ENCODE results near the gene PHLDB2. TPM values are rescaled to one million over a fixed set of nuclear protein-coding genes. Genes with fewer than 3 reads are reported as not detected.

PHLDB2 gene
- total and polyA plus RNA-seq, 2 of the 8 experiments (the other 6 are each of a cell fraction or from before 2014, with no cell fraction given): 5.8 to 22.6 TPM

DNA sequence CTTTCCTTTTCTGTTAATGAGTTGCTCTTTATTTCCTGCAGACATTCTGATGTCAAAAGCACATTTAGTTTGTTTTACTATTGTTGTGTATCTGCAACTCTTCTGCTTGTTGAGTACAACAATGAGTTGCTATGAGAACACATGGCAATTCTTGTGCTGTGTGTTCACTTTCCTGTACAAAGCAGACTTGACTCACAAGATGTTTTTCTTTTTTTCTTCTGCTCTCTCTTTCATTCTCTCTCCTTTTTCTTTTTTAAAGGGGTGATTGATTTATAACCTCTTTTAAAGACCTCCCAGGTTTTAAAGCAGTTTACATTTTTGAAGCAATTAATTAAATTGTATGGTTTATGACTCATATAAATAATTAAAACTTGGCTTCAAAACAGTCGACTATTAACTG is 88.2 kb downstream of the PHLDB2 start:
- DNase-seq (ENCODE audit: low read depth in 1 of 2, low spot score in 2 of 2) (no peak), FAIRE-seq (no peak)
- 82% methylated on average over 1 of the region's 1 CpG; no CpG with 5 or more reads in 1 of the 2 experiments for WGBS, 2 experiments (ENCODE audit: extremely low coverage in 1 of 2, insufficient coverage in 1 of 2, insufficient read length in 1 of 2, insufficient replicate concordance in 2 of 2, low coverage in 1 of 2, low lambda C conversion rate in 2 of 2, missing lambda C conversion rate in 1 of 2)
- Histone ChIP-seq H4K5ac (ENCODE audit: insufficient read length, low read depth, low read length) (no peak overlapping the region), H2BK120ac (replicated peaks; ENCODE audit: low read depth, low read length) (no peak overlapping the region), H2BK20ac (ENCODE audit: low read length) (no peak overlapping the region), H2AFZ (ENCODE audit: low read length) (no peak overlapping the region), H3K27me3 (replicated peaks in 1 of 4; ENCODE audit: control insufficient read depth in 3 of 4, extremely low read depth in 1 of 4, insufficient read depth in 3 of 4, low read length in 3 of 4) (no peaks in the 10 kb centered on the region), H4K91ac (replicated peaks; ENCODE audit: insufficient read length, low read length) (no peak overlapping the region), H3K4ac (replicated peaks; ENCODE audit: insufficient read length, low read depth, low read length) (no peak overlapping the region), H3K36me3 (ENCODE audit: control insufficient read depth in 2 of 4, insufficient read depth in 4 of 4, low read length in 3 of 4) (no peaks in the 10 kb centered on the region), H3K9me3 (ENCODE audit: insufficient read depth in 2 of 2, low read depth in 1 of 2, low read length in 1 of 2) (no peaks in the 10 kb centered on the region), H2BK12ac (ENCODE audit: low read depth, low read length) (no peak overlapping the region), H2AK5ac (ENCODE audit: low read depth, low read length) (no peak overlapping the region), H3K9ac (replicated peaks in 1 of 4; ENCODE audit: extremely low read depth in 1 of 4, low read depth in 3 of 4, low read length in 3 of 4) (no peak overlapping the region), H3K14ac (ENCODE audit: insufficient read length) (no peak overlapping the region), H3K4me1 (replicated peaks in 1 of 4; ENCODE audit: control insufficient read depth in 3 of 4, insufficient read depth in 4 of 4, low read length in 3 of 4) (no peaks in the 10 kb centered on the region), H3K27ac (ENCODE audit: low read depth, low read length) (no peak overlapping the region), H3K79me1 (ENCODE audit: low read depth, low read length) (no peaks in the 10 kb centered on the region), H4K8ac (ENCODE audit: extremely low read depth, insufficient read depth, low read length) (no peak overlapping the region), H3K23me2 (ENCODE audit: low read depth, low read length) (no peaks in the 10 kb centered on the region), H3K56ac (replicated peaks; ENCODE audit: insufficient read length, low read depth, low read length) (no peak overlapping the region), H3K79me2 (ENCODE audit: control insufficient read depth in 1 of 2, insufficient read depth in 2 of 2, low read length in 2 of 2) (no peaks in the 10 kb centered on the region), H2BK5ac (ENCODE audit: low read depth, low read length) (no peak overlapping the region), H3K4me2 (ENCODE audit: insufficient read depth in 1 of 2, low read depth in 2 of 2, low read length in 2 of 2) (no peak overlapping the region), H4K20me1 (replicated peaks in 1 of 2; ENCODE audit: control insufficient read depth in 1 of 2, insufficient read depth in 2 of 2, low read length in 2 of 2) (no peaks in the 10 kb centered on the region), H2BK15ac (ENCODE audit: low read length) (no peak overlapping the region), H3K18ac (ENCODE audit: extremely low read depth, low read length) (no peak overlapping the region), H3K4me3 (ENCODE audit: extremely low read depth in 1 of 4, insufficient read depth in 2 of 4, low read depth in 3 of 4, low read length in 4 of 4) (no peak overlapping the region), H3K23ac (ENCODE audit: insufficient read length) (no peak overlapping the region)
- CTCF ChIA-PET (ENCODE audit: partially characterized antibody): interaction anchor here (1.0 to 1.4 kb wide), 2 partner anchors 10 to 66 kb away, joined by 4 read pairs; no protein-coding TSS in a partner anchor
- POLR2A ChIA-PET (ENCODE audit: partially characterized antibody): no interaction called here
- no peak for TF ChIP-seq POLR2AphosphoS5 (IDR thresholded peaks at IDR 0.05; ENCODE audit: low read depth, low read length)
- no peak for TF ChIP-seq YY1 (IDR thresholded peaks at IDR 0.05; ENCODE audit: low read depth, low read length)
- no peak for TF ChIP-seq TEAD4 (IDR thresholded peaks at IDR 0.05; ENCODE audit: low read depth, low read length)
- TF ChIP-seq RBBP5 (IDR thresholded peaks at IDR 0.05; ENCODE audit: borderline replicate concordance, low read depth, low read length): no peak
- TF ChIP-seq ZNF274 (IDR thresholded peaks at IDR 0.05; ENCODE audit: borderline replicate concordance, extremely low read depth, low read length): no peak
- TF ChIP-seq FOSL1 (IDR thresholded peaks at IDR 0.05; ENCODE audit: insufficient read depth, low read depth, low read length): no peak
- TF ChIP-seq POU5F1 (IDR thresholded peaks at IDR 0.05; ENCODE audit: low read depth, low read length): no peak
- no peak for TF ChIP-seq BCL11A (IDR thresholded peaks at IDR 0.05; ENCODE audit: low read depth in 2 of 2, low read length in 2 of 2)
- TF ChIP-seq JUND (IDR thresholded peaks at IDR 0.05; ENCODE audit: low read length): no peak
- no peak for TF ChIP-seq SP1 (IDR thresholded peaks at IDR 0.05; ENCODE audit: low read depth, low read length)
- TF ChIP-seq KDM5A (IDR thresholded peaks at IDR 0.05; ENCODE audit: low read length): no peak
- no peak for TF ChIP-seq CHD2 (IDR thresholded peaks at IDR 0.05; ENCODE audit: low read length)
- TF ChIP-seq TAF1 (IDR thresholded peaks at IDR 0.05; ENCODE audit: low read depth, low read length): no peak
- no peak for TF ChIP-seq CREB1 (IDR thresholded peaks at IDR 0.05)
- no peak for TF ChIP-seq EZH2 (IDR thresholded peaks at IDR 0.05; ENCODE audit: low read depth, low read length, severe bottlenecking)
- no peak for TF ChIP-seq EP300 (IDR thresholded peaks at IDR 0.05; ENCODE audit: borderline replicate concordance in 1 of 2, low read depth in 2 of 2, low read length in 2 of 2)

All from H1 (cell line).